GM23248 (cell line): ENCODE data around the gene RUFY1. TPM values are rescaled to one million over a fixed set of nuclear protein-coding genes. Genes with fewer than 3 reads are reported as not detected.

ENCODE experiments used
- DNase-seq: peaks from one replicate; pipeline ENCODE4 v3.0.0-alpha.2; 2015
- H2AFZ ChIP-seq: fragments of 200-600 bp; sonication (generic); 2 replicates; pipeline ENCODE4 v1.6.1; 2016; ENCODE audit warnings: antibody characterized with exemption
- H3F3A ChIP-seq: fragments of 200-600 bp; sonication (generic); 2 replicates; pipeline ENCODE4 v1.6.1; 2016; ENCODE audit warnings: mild to moderate bottlenecking, antibody characterized with exemption, mixed run types; ENCODE audit not compliant: insufficient read depth
- H3K27ac ChIP-seq: fragments of 200-600 bp; sonication (generic); 2 replicates; pipeline ENCODE4 v1.5.1; 2016; ENCODE audit warnings: mild to moderate bottlenecking
- H3K27me3 ChIP-seq: fragments of 200-600 bp; sonication (generic); replicated peaks from 2 replicates; pipeline ENCODE4 v1.6.1; 2016; ENCODE audit warnings: mild to moderate bottlenecking; ENCODE audit not compliant: insufficient read depth
- H3K36me3 ChIP-seq: fragments of 200-600 bp; sonication (generic); 2 replicates; pipeline ENCODE4 v1.6.1; 2016; ENCODE audit warnings: low read depth, mild to moderate bottlenecking
- H3K4me1 ChIP-seq: fragments of 200-600 bp; sonication (generic); 2 replicates; pipeline ENCODE4 v1.6.1; 2016; ENCODE audit warnings: mild to moderate bottlenecking; ENCODE audit not compliant: insufficient read depth
- H3K4me2 ChIP-seq: fragments of 200-600 bp; sonication (generic); one replicate; pipeline ENCODE4 v1.6.1; 2016; ENCODE audit warnings: mild to moderate bottlenecking; ENCODE audit not compliant: unreplicated experiment
- H3K4me3 ChIP-seq: fragments of 200-600 bp; sonication (generic); 2 replicates; pipeline ENCODE4 v1.5.1; 2016; ENCODE audit warnings: mild to moderate bottlenecking
- H3K79me2 ChIP-seq: fragments of 200-600 bp; sonication (generic); 2 replicates; pipeline ENCODE4 v1.6.1; 2016; ENCODE audit warnings: mild to moderate bottlenecking; ENCODE audit not compliant: insufficient read depth
- H3K9ac ChIP-seq: fragments of 200-600 bp; sonication (generic); 2 replicates; pipeline ENCODE4 v1.6.1; 2016; ENCODE audit warnings: mild to moderate bottlenecking
- H3K9me2 ChIP-seq: fragments of 200-600 bp; sonication (generic); 2 replicates; pipeline ENCODE4 v1.6.1; 2016; ENCODE audit warnings: mixed run types, mild to moderate bottlenecking, moderate library complexity; ENCODE audit not compliant: insufficient read depth
- H3K9me3 ChIP-seq: fragments of 200-600 bp; sonication (generic); one replicate; pipeline ENCODE4 v1.6.1; 2017; ENCODE audit warnings: low read depth
- H4K20me1 ChIP-seq: fragments of 200-600 bp; sonication (generic); 2 replicates; pipeline ENCODE4 v1.6.0; 2016; ENCODE audit not compliant: insufficient read depth
- EZH2 ChIP-seq: fragments of 200-600 bp; sonication (generic); IDR thresholded peaks from 2 replicates; pipeline ENCODE4 v1.6.1; 2018; ENCODE audit warnings: antibody characterized with exemption, mild to moderate bottlenecking; ENCODE audit not compliant: insufficient read depth, poor library complexity, severe bottlenecking
- EZH2phosphoT487 ChIP-seq: fragments of 200-600 bp; sonication (generic); IDR thresholded peaks from 2 replicates; pipeline ENCODE4 v1.6.1; 2018; ENCODE audit warnings: antibody characterized with exemption, moderate library complexity, mild to moderate bottlenecking, low read depth; ENCODE audit not compliant: insufficient read depth
- WGBS, 2 experiments: methylation state at CpG; one replicate each; pipeline ENCODE4 v1.1.6; 2015 to 2017; ENCODE audit warnings: low lambda C conversion rate in 2 of 2, low coverage in 1 of 2; ENCODE audit errors: missing lambda C conversion rate in 2 of 2; 5-methylcytosine and 5-hydroxymethylcytosine counted together
- in situ Hi-C: fragments of 300-500 bp; cut with MboI; formaldehyde crosslinking; loops from 2 replicates; pipeline ENCODE4 v1.15.0; 2020
- polyA plus RNA-seq: library from polyadenylated mRNA; unstranded; fragments of >200 nt; fragmentation: Nextera tagmentation; extraction: Ambion mirVana; gene quantifications from 2 replicates; pipeline ENCODE4 v1.2.1, GENCODE V29; 2016
- total RNA-seq: library from RNA; depleted of rRNA; stranded (reverse); fragments of >200 nt; shearing (Covaris generic); gene quantifications from 2 replicates; pipeline ENCODE4 v1.2.3, GENCODE V29; 2014

The RUFY1 gene
- total and polyA plus RNA-seq, 2 experiments from 2014 or later: 27.2 to 41.9 TPM

DNA sequence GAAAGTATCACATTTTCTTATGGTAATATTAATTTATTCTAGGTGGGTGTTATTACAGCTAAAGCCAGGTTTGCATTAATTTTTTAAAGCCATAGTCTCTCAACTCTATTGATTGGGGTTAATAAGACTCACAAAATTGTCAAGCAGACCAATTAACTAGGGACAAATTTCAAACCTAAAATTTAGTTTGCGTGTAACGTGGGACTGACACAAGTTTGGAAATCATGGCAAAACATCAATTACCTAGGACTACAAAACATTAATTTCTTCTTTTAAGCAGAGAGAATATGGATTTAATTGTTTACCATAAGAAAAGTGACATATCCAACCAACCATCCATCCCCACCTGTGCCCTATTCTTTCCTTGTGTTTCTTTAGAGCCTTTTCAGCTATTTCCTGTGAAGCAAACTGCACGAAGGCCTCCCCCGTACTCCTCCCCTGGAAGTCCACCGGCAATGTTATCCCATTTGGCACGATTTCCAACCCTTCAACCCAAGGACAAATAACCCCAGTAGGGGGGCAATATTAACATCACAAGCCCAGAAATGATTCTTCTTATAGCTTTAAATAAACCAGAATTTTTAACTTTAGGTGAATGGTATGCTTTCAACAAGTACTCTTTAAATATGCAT, 68.7 kb downstream of the RUFY1 start:
- H3K9ac ChIP-seq: peak overlapping the region; percentile 100
- 9 to 14% methylated on average over 6 of the region's 6 CpGs for WGBS, 2 experiments
- peaks cover 86% of the 10 kb centered on the region for H3K36me3 ChIP-seq
- peaks cover 84% of the 10 kb centered on the region for H3F3A ChIP-seq
- H4K20me1 ChIP-seq: peaks cover 66% of the 10 kb centered on the region
- peaks cover 33% of the 10 kb centered on the region for H3K4me1 ChIP-seq
- TF ChIP-seq EZH2 (no peak), EZH2phosphoT487 (no peak)
- H3K4me2 ChIP-seq: peak overlapping the region; percentile 88
- peak overlapping the region; percentile 82 for H3K4me3 ChIP-seq
- H3K27ac ChIP-seq: peak overlapping the region; percentile 85; the same call in 1 of the 2 replicates
- no peak for DNase-seq
- no peaks in the 10 kb centered on the region for H3K9me2 ChIP-seq
- no peaks in the 10 kb centered on the region for H3K27me3 ChIP-seq
- no peaks in the 10 kb centered on the region for H3K9me3 ChIP-seq
- in situ Hi-C loops: no loop called here
- H2AFZ ChIP-seq: no peak overlapping the region
- H3K79me2 ChIP-seq: peaks cover 93% of the 10 kb centered on the region

DNA sequence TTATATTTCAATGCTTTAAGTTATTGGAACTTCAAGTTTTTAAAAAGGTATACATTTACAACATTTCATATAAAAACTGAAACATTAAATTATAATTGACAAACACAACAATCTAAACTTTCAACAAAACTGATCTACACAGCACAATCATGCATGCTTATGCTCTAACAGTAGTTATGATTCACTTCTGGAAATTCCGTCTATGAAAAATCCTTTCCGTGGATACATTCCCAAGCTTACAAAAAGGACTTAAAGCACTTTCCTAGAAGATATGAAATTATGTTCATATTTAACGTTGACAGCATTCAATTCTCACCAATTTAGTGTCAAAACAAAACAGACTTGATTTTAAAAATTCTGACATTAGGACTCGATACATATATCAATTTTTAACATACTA, 69.4 kb downstream of the RUFY1 start:
- Histone ChIP-seq H3K4me2 (peak overlapping the region; percentile 88), H3F3A (peaks cover 79% of the 10 kb centered on the region), H4K20me1 (peaks cover 66% of the 10 kb centered on the region), H3K9ac (peak overlapping the region; percentile 100), H3K9me2 (no peaks in the 10 kb centered on the region), H2AFZ (no peak overlapping the region), H3K27ac (peak overlapping the region; percentile 85), H3K79me2 (peaks cover 86% of the 10 kb centered on the region), H3K4me1 (peaks cover 41% of the 10 kb centered on the region), H3K36me3 (peaks cover 78% of the 10 kb centered on the region), H3K4me3 (peak overlapping the region; percentile 82), H3K9me3 (no peaks in the 10 kb centered on the region), H3K27me3 (no peaks in the 10 kb centered on the region)
- peak; percentile 72 for DNase-seq
- TF ChIP-seq EZH2: no peak
- TF ChIP-seq EZH2phosphoT487: no peak
- WGBS, 2 experiments: 1 to 3% methylated on average over 4 of the region's 4 CpGs
- in situ Hi-C loops: no loop called here

DNA sequence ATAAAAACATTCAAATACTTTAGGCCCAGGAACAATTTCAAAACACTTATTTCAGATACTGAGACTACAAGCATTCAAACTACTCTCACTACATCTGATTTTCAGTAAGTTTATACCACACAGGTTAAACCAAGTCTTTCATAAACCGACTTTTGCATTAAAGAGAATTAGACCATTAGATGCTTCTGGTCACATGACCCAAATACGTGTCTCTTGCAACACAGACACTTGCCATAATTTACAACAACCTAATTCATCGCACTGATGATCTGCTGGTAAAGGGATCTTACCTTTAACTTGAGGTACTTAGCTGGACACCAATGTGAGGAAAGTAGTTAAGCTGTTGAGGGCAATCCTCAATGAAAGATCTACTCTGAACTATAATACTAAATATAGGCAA, 69.9 kb downstream of the RUFY1 start:
- peak; percentile 55 for DNase-seq
- Histone ChIP-seq H3K27me3 (no peaks in the 10 kb centered on the region), H3F3A (peaks cover 77% of the 10 kb centered on the region), H4K20me1 (peaks cover 66% of the 10 kb centered on the region), H3K4me1 (peaks cover 43% of the 10 kb centered on the region), H3K36me3 (peaks cover 73% of the 10 kb centered on the region), H3K9me3 (no peaks in the 10 kb centered on the region), H3K4me3 (peak overlapping the region; percentile 82), H3K9ac (peak overlapping the region; percentile 100), H3K79me2 (peaks cover 80% of the 10 kb centered on the region), H3K27ac (peak overlapping the region; percentile 85), H2AFZ (no peak overlapping the region), H3K9me2 (no peaks in the 10 kb centered on the region), H3K4me2 (peak overlapping the region; percentile 88)
- TF ChIP-seq EZH2 (no peak), EZH2phosphoT487 (no peak)
- in situ Hi-C loops: no loop called here
- WGBS, 2 experiments: 0 to 2% methylated on average over 3 of the region's 3 CpGs

DNA sequence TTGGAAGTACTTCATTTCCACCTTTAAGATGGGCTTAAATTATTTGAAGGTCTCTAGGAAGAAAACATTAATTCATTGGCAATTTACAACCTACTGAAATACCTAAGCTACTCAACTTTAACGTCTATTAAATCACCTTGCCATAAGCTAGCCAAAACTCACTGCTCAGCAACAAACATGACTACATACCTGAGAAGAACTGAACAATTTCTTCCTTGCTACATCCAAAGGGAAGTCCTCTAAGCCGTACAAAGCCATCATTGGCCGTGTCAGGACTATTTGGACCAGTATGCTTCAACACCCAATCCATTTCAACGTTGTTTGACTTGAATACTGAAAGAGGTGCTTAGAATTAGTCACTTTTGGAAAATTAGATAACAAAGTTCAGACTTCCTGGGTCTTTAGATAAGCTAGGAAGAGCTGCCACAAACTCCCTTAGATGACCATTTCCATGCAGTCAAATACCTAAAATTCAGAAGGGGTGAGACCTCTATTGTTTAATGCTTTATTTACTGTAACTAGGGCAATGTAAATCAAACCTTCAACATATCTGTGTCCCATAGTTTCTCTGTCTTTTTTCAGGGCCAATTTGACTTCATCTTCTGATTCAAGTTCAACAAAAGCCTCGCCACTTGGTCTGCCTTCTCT, 70.5 kb downstream of the RUFY1 start:
- peak overlapping the region; percentile 100 for H3K9ac ChIP-seq
- peak; percentile 53 for DNase-seq

More for the DNA sequence above, 70.5 kb downstream of the RUFY1 start:
- peaks cover 75% of the 10 kb centered on the region for H3K79me2 ChIP-seq
- in situ Hi-C loops: no loop called here
- H3K36me3 ChIP-seq: peaks cover 68% of the 10 kb centered on the region
- no peaks in the 10 kb centered on the region for H3K9me3 ChIP-seq
- peaks cover 63% of the 10 kb centered on the region for H4K20me1 ChIP-seq
- H3K9me2 ChIP-seq: no peaks in the 10 kb centered on the region
- peaks cover 43% of the 10 kb centered on the region for H3K4me1 ChIP-seq
- H3K27ac ChIP-seq: peak overlapping the region; percentile 85
- H3K4me3 ChIP-seq: peak overlapping the region; percentile 82
- H3F3A ChIP-seq: peaks cover 71% of the 10 kb centered on the region
- H2AFZ ChIP-seq: no peak overlapping the region
- H3K27me3 ChIP-seq: no peaks in the 10 kb centered on the region
- TF ChIP-seq EZH2phosphoT487: no peak
- no peak for TF ChIP-seq EZH2
- 7 to 11% methylated on average over 5 of the region's 5 CpGs for WGBS, 2 experiments
- peak overlapping the region; percentile 88 for H3K4me2 ChIP-seq
